Heart left ventricle (tissue), 16 donors: ENCODE measurements around the gene ZNF783. TPM values are rescaled to one million over a fixed set of nuclear protein-coding genes. Genes with fewer than 3 reads are reported as not detected.

Experiments used
- ATAC-seq, 4 donors: fragments of 200-7000 bp; cut with Tn5 transposase; one replicate each; pipeline ENCODE4 v1.9.1; 2020 to 2022; ENCODE audit warnings: moderate library complexity in 4 of 4, mild to moderate bottlenecking in 3 of 4, moderate number of reproducible peaks in 1 of 4
- DNase-seq, 5 donors: peaks; one replicate each; pipeline ENCODE4 v3.0.0-alpha.2; 2020
- H3K27ac ChIP-seq, 12 donors: fragments of 200-600 bp; sonication (generic) in 4 of 12; one replicate each; pipeline versions ENCODE4 v1.5.0 to v1.8.0; 2016 to 2022; ENCODE audit warnings: mild to moderate bottlenecking in 2 of 12
- H3K27me3 ChIP-seq, 9 donors: fragments of 200-600 bp; sonication (generic) in 2 of 9; one replicate each; pipeline versions ENCODE4 v1.5.1 to v1.8.0; 2016 to 2022; ENCODE audit warnings: mild to moderate bottlenecking in 3 of 9
- H3K36me3 ChIP-seq, 9 donors: fragments of 200-600 bp; sonication (generic) in 2 of 9; one replicate each; pipeline versions ENCODE4 v1.5.0 to v1.8.0; 2018 to 2022; ENCODE audit warnings: mild to moderate bottlenecking in 2 of 9
- H3K4me1 ChIP-seq, 12 donors: fragments of 200-600 bp; sonication (generic) in 4 of 12; one replicate each; pipeline versions ENCODE4 v1.5.0 to v1.8.0; 2016 to 2022; ENCODE audit warnings: mild to moderate bottlenecking in 3 of 12
- H3K4me3 ChIP-seq, 12 donors: fragments of 200-600 bp; sonication (generic) in 4 of 12; one replicate each; pipeline versions ENCODE4 v1.5.0 to v1.8.0; 2017 to 2022; ENCODE audit warnings: mild to moderate bottlenecking in 9 of 12, moderate library complexity in 4 of 12
- H3K9me3 ChIP-seq, 12 donors: fragments of 200-600 bp; sonication (generic) in 4 of 12; one replicate each; pipeline versions ENCODE4 v1.5.0 to v1.8.0; 2016 to 2022; ENCODE audit warnings: mild to moderate bottlenecking in 1 of 12
- CTCF ChIP-seq, 12 donors: fragments of 200-600 bp; sonication (generic) in 4 of 12; IDR thresholded peaks; one replicate each; pipeline versions ENCODE4 v1.5.0 to v1.8.0; 2018 to 2022; ENCODE audit warnings: antibody characterized with exemption in 12 of 12, mild to moderate bottlenecking in 5 of 12
- POLR2A ChIP-seq, 2 donors: fragments of 450-650 bp; IDR thresholded peaks; one replicate each; pipeline ENCODE4 v1.6.1; 2017; ENCODE audit warnings: antibody characterized with exemption in 2 of 2, mild to moderate bottlenecking in 2 of 2, moderate library complexity in 2 of 2
- WGBS, 4 donors: extraction: QIAGEN DNeasy Blood & Tissue Kit in 2 of 4; methylation state at CpG; one replicate each; pipeline versions ENCODE4 v1.1.5 to v1.1.7; 2013 to 2018; 5-methylcytosine and 5-hydroxymethylcytosine counted together
- intact Hi-C, 10 donors: fragments of 100-400 bp; cut with DNase I; formaldehyde crosslinking; loops; one replicate each; pipeline versions ENCODE4 v1.11.1 to v1.14.2; 2022
- polyA plus RNA-seq, 2 donors: library from polyadenylated mRNA; stranded (reverse); fragments of 200-250 nt; gene quantifications; one replicate each; pipeline ENCODE4 v1.2.3, GENCODE V29; 2013
- total RNA-seq, 9 donors: library from RNA; depleted of rRNA in 2 of 9; stranded (reverse); fragments of >200 nt in 2 of 9; fragmentation: NEBNext Ultra II Directional in 3 of 9; extraction: Animal tissue kit (Norgen Biotek cat#: 25700) in 3 of 9; gene quantifications; one replicate each; pipeline versions ENCODE4 v1.1.0 to v1.2.4, GENCODE V29; 2016 to 2023
- donor health status: ischemic (EF 13 %, LVEDD 7.1; RV severe dilation, severe dysfunction).
- donor health status: healthy with polysubstance abuse.
- donor health status: DM: no; HTN: yes; CAD: no.
- donor health status: DM: no; HTN: no; CAD: no.
- donor health status: ischemic (EF 25% LVEDD 6.9; RV normal size, moderate dysfunction).
- donor health status: ischemic (EF 25% LVEDD 5.7; RV mildly dilated, moderate dysfunction).
- donor health status: healthy.
- donor health status: DM: yes; HTN: yes; CAD: no.
- donor health status: ischemic (EF 35%, LVEDD 5.7; RV mildly dilated, moderate dysfunction).
- donor health status: nonischemic (EF 11% LVEDD 7.7; RV severe dilation, severe dysfunction).
- donor health status: DM: yes; HTN: yes; CAD: no.
- donor health status: PGD.
- donor health status: ischemic (EF 29% LVEDD 5.4; RV normal size, mild dysfunction).
- donor health status: nonischemic (EF 23%, LVEDD 6.1; RV moderate dilation, normal function).

Gene ZNF783
- total and polyA plus RNA-seq, 11 donors: 2.8 to 9.0 (median 3.3) TPM

GRCh38 chr7:149284850-149285585 is 23.0 kb downstream of the ZNF783 start:
- H3K4me1 ChIP-seq: peaks cover 0 to 19% (median 7%) of the 10 kb centered on the region in 12 donors
- H3K27me3 ChIP-seq: no peaks in the 10 kb centered on the region
- peak overlapping the region; percentile 42 to 90 (median 68) for H3K4me3 ChIP-seq
- DNase-seq: peak; percentile 94 to 97 (median 96)
- peak; percentile 96 to 99 (median 98) for ATAC-seq
- peaks cover 0 to 31% (median 8%) of the 10 kb centered on the region in 9 donors for H3K36me3 ChIP-seq
- intact Hi-C loops: loop anchor here in 3 of 10 donors (1.0 to 10.0 kb wide), 4 partner anchors 23 to 550 kb away; partner anchors contain the start of genes ZNF746 (in 1 of the 3), ZNF783 (in 1 of the 3) and ZNF862 (in 1 of the 3)
- peak in 2 of 12 donors; percentile 3 to 10 for TF ChIP-seq CTCF (IDR thresholded peaks at IDR 0.05)
- peak in 1 of 2 donors; percentile 27 for TF ChIP-seq POLR2A (IDR thresholded peaks at IDR 0.05)
- H3K27ac ChIP-seq: peak overlapping the region in 5 of 12 donors; percentile 25 to 63 (median 58)
- no peaks in the 10 kb centered on the region for H3K9me3 ChIP-seq
- WGBS, 4 donors: 2 to 4% (median 4%) methylated on average over 38 to 66 of the region's 66 CpGs

GRCh38 chr7:149285603-149286002 is 23.6 kb downstream of the ZNF783 start:
- H3K36me3 ChIP-seq: peaks cover 0 to 25% (median 8%) of the 10 kb centered on the region in 9 donors
- 2 to 4% (median 3%) methylated on average over 10 to 11 of the region's 11 CpGs for WGBS, 4 donors
- no peaks in the 10 kb centered on the region for H3K27me3 ChIP-seq
- ATAC-seq: peak in 3 of 4 donors; percentile 5 to 18 (median 16)
- intact Hi-C loops: loop anchor here in 3 of 10 donors (1.0 to 10.0 kb wide), 4 partner anchors 23 to 549 kb away; partner anchors contain the start of genes ZNF746 (in 1 of the 3), ZNF783 (in 1 of the 3) and ZNF862 (in 1 of the 3)
- no peaks in the 10 kb centered on the region for H3K9me3 ChIP-seq
- peaks cover 0 to 19% (median 7%) of the 10 kb centered on the region in 12 donors for H3K4me1 ChIP-seq
- TF ChIP-seq CTCF (IDR thresholded peaks at IDR 0.05) (no peak), POLR2A (IDR thresholded peaks at IDR 0.05) (no peak)
- peak overlapping the region in 5 of 12 donors; percentile 25 to 63 (median 58) for H3K27ac ChIP-seq
- peak overlapping the region; percentile 42 to 90 (median 68) for H3K4me3 ChIP-seq
- peak in 1 of 5 donors; percentile 47 for DNase-seq

GRCh38 chr7:149286811-149287400 is 24.9 kb downstream of the ZNF783 start:
- 91 to 97% (median 97%) methylated on average over 6 of the region's 6 CpGs for WGBS, 4 donors
- no peak overlapping the region for H3K4me3 ChIP-seq
- no peak for DNase-seq
- TF ChIP-seq POLR2A (IDR thresholded peaks at IDR 0.05): no peak
- no peak for TF ChIP-seq CTCF (IDR thresholded peaks at IDR 0.05)
- H3K36me3 ChIP-seq: peaks cover 0 to 17% (median 5%) of the 10 kb centered on the region in 9 donors
- intact Hi-C loops: loop anchor here in 2 of 10 donors (10.0 kb wide), 3 partner anchors 138 to 548 kb away; partner anchors contain the start of genes ZNF746 (in 1 of the 2) and ZNF862 (in 1 of the 2)
- no peak overlapping the region for H3K27ac ChIP-seq
- H3K9me3 ChIP-seq: no peaks in the 10 kb centered on the region
- H3K4me1 ChIP-seq: peaks cover 0 to 25% (median 9%) of the 10 kb centered on the region in 12 donors
- no peaks in the 10 kb centered on the region for H3K27me3 ChIP-seq
- ATAC-seq: no peak
